ENCODE results near the gene ACACA.

Gene ACACA

GRCh38 chr17:37037590-37038155 is 369.0 kb downstream of the ACACA start:
- Histone ChIP-seq H3K4me1 (ENCODE audit: control insufficient read depth, insufficient read depth, low read length) (no peaks in the 10 kb centered on the region), H3K27me3 (ENCODE audit: control insufficient read depth, insufficient read depth, low read length) (no peaks in the 10 kb centered on the region), H3K4me3 (ENCODE audit: low read length) (no peak overlapping the region), H3K36me3 (ENCODE audit: insufficient read depth, low read length) (no peaks in the 10 kb centered on the region), H3K9ac (ENCODE audit: low read depth, low read length) (no peak overlapping the region), H3K9me3 (replicated peaks; ENCODE audit: low read length) (no peaks in the 10 kb centered on the region), H3K4me2 (ENCODE audit: low read length) (no peak overlapping the region)

Data from skeletal muscle satellite cell (primary cell).